ENCODE measurements around the gene IQSEC1. TPM values are rescaled to one million over a fixed set of nuclear protein-coding genes. Genes with fewer than 3 reads are reported as not detected.
A peak's percentile ranks its signal among the peaks of the same experiment; 100 is the strongest.
"Not testable (repeated sequence)": the region's sequence is repeated elsewhere in the genome, so short reads cannot be mapped to it uniquely, and the experiment has no call there.

Gene IQSEC1
- total RNA-seq, 2 donors from 2014 or later: 58.2 to 94.2 TPM

DNA sequence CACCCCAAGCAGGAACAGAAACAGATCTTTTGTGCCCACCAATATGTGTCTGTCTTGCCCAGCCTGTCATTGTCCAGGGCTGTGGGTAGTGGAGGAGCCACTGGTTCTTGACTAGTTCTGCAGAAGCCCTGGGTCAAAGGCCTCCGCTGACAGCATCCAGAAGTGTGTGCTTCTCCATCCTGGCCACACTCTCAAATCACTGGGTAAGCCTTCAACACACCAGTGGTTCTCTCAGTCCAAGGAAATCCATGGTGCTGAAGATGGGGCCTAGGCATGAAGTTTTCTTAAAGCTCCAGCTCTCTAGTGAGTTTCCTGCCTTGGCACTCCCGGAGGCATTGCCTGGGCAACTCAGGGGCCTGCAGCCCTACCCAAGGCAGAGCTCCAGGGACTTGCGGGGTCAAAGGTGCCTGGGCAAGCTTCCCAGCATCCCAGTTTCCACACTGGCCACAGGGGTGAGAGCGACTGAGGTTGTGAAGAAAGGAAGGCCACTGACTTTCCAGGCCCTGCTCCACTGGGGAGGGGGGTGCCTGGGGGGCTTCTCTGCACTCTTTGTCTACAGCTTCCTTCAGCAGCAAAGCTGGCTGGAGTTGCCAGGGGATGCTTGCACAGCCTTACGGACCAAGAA lies 193.9 kb downstream of the IQSEC1 start:
- Histone ChIP-seq H3K27ac (no peak overlapping the region), H3K4me3 (no peak overlapping the region), H3K36me3 (no peaks in the 10 kb centered on the region), H3K27me3 (replicated peaks; ENCODE audit: insufficient read depth) (no peaks in the 10 kb centered on the region), H3K4me1 (replicated peaks) (peaks cover 3% of the 10 kb centered on the region), H3K9me3 (no peaks in the 10 kb centered on the region)
- WGBS: 97% methylated on average over 5 of the region's 5 CpGs
- intact Hi-C loops (cut with DNase I): no loop called here
- TF ChIP-seq POLR2A (IDR thresholded peaks at IDR 0.05): no peak
- TF ChIP-seq POLR2AphosphoS5 (IDR thresholded peaks at IDR 0.05): no peak
- TF ChIP-seq, protein P1, sequence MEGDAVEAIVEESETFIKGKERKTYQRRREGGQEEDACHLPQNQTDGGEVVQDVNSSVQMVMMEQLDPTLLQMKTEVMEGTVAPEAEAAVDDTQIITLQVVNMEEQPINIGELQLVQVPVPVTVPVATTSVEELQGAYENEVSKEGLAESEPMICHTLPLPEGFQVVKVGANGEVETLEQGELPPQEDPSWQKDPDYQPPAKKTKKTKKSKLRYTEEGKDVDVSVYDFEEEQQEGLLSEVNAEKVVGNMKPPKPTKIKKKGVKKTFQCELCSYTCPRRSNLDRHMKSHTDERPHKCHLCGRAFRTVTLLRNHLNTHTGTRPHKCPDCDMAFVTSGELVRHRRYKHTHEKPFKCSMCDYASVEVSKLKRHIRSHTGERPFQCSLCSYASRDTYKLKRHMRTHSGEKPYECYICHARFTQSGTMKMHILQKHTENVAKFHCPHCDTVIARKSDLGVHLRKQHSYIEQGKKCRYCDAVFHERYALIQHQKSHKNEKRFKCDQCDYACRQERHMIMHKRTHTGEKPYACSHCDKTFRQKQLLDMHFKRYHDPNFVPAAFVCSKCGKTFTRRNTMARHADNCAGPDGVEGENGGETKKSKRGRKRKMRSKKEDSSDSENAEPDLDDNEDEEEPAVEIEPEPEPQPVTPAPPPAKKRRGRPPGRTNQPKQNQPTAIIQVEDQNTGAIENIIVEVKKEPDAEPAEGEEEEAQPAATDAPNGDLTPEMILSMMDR (IDR thresholded peaks at IDR 0.05): no peak
- DNase-seq (ENCODE audit: low spot score): no peak

DNA sequence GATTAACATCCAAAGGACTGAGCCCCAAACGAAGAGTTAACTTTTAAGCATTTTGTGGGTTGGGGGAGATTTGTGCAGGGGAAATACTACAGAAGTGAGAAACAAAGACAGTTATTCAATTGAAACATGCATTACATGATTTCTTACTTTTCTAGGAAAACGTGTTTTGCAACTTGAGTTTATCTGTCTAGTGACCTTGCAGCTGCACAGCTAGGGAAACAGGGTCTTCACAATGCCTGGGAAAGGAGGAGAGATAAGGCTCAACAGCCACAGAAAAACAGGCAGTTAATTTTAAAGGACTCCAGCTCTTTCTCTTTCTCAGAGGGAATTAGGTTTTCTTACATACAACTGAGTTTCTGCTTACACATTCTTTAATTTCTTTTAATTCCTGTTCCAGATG lies 194.5 kb downstream of the IQSEC1 start:
- WGBS: 63% methylated on average over 2 of the region's 2 CpGs
- H3K4me3 ChIP-seq; intact Hi-C loops (cut with DNase I); H3K9me3 ChIP-seq; H3K27ac ChIP-seq; H3K27me3 ChIP-seq (replicated peaks; ENCODE audit: insufficient read depth); DNase-seq (ENCODE audit: low spot score); H3K36me3 ChIP-seq; H3K4me1 ChIP-seq (replicated peaks): not testable (repeated sequence)

DNA sequence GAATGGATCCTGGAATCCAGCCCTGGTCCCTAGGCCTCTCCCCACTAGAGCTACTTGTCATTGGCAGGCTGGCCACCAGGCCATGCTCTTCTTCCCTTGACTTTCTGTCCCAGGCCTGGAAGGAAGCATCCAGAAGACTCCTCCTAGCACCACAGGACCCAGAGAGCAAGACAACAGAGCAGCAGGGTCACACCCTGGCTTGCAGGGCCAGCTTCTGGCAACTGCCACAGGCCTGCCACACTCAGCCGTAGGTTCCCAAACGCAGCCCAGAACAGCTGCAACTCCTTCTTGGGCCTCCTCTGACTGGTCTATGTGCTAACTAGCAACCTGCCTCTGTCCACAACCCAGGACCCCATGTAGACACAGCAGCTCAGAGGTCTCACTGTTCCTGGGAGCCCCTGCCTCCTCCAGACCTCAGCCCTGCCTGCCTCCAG lies 195.1 kb downstream of the IQSEC1 start:
- no peak overlapping the region for H3K27ac ChIP-seq
- H3K4me1 ChIP-seq (replicated peaks): peaks cover 3% of the 10 kb centered on the region
- intact Hi-C loops (cut with DNase I): no loop called here
- H3K4me3 ChIP-seq: no peak overlapping the region
- DNase-seq (ENCODE audit: low spot score): no peak
- TF ChIP-seq, protein P1 (IDR thresholded peaks at IDR 0.05): no peak
- TF ChIP-seq POLR2AphosphoS5 (IDR thresholded peaks at IDR 0.05) (no peak), POLR2A (IDR thresholded peaks at IDR 0.05) (no peak)
- no peaks in the 10 kb centered on the region for H3K9me3 ChIP-seq
- no peaks in the 10 kb centered on the region for H3K27me3 ChIP-seq (replicated peaks; ENCODE audit: insufficient read depth)
- WGBS: 94% methylated on average over 2 of the region's 2 CpGs
- no peaks in the 10 kb centered on the region for H3K36me3 ChIP-seq

DNA sequence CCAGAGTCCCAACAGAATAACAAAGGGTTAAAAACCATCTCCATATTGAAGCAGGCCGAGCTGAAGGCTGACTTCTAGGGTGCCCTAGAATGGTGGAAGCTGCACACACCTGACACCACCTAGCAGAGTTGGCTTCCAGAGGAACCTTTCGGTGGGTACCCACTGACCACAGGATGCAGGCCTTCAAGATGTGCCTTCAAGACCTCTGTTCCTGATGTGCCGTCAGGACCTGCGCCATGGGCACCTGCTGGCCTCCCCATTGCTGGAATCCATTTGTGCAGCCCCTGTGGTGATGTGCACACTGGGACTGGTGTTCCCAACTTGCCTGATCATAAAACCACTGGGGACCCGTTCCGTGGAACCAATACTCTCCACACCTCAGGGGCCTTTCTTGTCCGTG lies 196.2 kb downstream of the IQSEC1 start:
- no peak overlapping the region for H3K4me3 ChIP-seq
- no peaks in the 10 kb centered on the region for H3K27me3 ChIP-seq (replicated peaks; ENCODE audit: insufficient read depth)
- TF ChIP-seq, protein P1 (IDR thresholded peaks at IDR 0.05): no peak
- no peak for TF ChIP-seq POLR2A (IDR thresholded peaks at IDR 0.05)
- TF ChIP-seq POLR2AphosphoS5 (IDR thresholded peaks at IDR 0.05): no peak
- peaks cover 3% of the 10 kb centered on the region for H3K4me1 ChIP-seq (replicated peaks)
- H3K9me3 ChIP-seq: no peaks in the 10 kb centered on the region
- intact Hi-C loops (cut with DNase I): no loop called here
- H3K36me3 ChIP-seq: no peaks in the 10 kb centered on the region
- 90% methylated on average over 7 of the region's 7 CpGs for WGBS
- H3K27ac ChIP-seq: no peak overlapping the region
- DNase-seq (ENCODE audit: low spot score): no peak

DNA sequence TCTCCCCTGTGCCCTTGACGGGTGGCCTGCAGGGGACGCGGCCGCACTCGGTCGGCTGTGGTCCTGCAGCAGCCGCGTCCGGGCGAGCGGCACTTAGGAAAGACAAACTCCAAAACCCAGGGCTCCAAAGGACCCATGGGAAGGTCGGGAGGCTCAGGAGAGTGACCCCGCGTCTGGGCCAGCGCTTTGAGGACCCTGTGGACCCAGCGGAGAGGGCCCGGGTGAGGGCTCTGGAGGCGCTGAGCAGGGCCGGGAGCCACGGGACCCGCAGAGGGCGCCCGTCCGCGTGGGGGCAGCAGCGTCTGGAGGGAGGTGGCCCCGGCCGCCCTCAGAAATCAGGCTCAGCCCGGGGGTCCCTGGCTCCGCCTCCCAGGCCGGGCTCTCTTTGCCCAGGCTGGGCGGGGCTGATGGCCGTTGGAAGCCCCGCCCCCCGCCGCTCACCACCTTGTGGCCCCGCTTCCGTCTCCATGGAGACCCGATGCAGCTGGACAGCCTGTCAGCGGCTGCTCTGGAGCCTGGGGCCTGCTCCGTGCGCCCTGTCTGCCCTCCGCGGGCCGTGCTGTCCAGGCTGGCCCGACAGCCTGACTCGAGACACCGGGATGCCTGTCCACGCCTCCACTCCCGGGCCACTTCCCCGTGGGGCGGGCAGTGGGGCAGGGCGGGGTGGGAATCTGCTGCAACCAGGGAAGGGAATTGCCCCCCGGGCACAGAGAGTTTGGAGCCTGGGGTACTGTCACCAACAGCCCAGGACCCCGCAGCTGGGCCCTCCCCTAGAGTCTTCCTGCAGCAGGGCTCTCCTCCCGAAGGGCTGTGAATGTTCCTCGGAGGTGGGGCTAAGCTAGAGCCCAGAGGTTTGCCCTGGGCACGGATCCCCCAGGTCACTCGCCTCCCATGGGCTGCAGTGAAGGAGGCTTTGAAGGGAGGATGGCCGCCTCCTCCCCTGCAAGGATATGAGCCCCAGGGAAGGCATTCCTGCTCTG lies 197.1 kb downstream of the IQSEC1 start:
- Histone ChIP-seq H3K27me3 (replicated peaks; ENCODE audit: insufficient read depth) (no peaks in the 10 kb centered on the region), H3K9me3 (no peaks in the 10 kb centered on the region), H3K36me3 (no peaks in the 10 kb centered on the region), H3K4me3 (peak overlapping the region; percentile 2 to 16), H3K4me1 (replicated peaks) (peaks cover 3% of the 10 kb centered on the region), H3K27ac (no peak overlapping the region)
- intact Hi-C loops (cut with DNase I): no loop called here
- TF ChIP-seq POLR2AphosphoS5 (IDR thresholded peaks at IDR 0.05) (no peak), POLR2A (IDR thresholded peaks at IDR 0.05) (no peak)
- TF ChIP-seq, protein P1 (IDR thresholded peaks at IDR 0.05): no peak
- no peak for DNase-seq (ENCODE audit: low spot score)
- 28% methylated on average over 48 of the region's 60 CpGs for WGBS

Data from prostate gland (tissue), 2 donors.